ENCODE results near the gene TARM1.

DNA sequence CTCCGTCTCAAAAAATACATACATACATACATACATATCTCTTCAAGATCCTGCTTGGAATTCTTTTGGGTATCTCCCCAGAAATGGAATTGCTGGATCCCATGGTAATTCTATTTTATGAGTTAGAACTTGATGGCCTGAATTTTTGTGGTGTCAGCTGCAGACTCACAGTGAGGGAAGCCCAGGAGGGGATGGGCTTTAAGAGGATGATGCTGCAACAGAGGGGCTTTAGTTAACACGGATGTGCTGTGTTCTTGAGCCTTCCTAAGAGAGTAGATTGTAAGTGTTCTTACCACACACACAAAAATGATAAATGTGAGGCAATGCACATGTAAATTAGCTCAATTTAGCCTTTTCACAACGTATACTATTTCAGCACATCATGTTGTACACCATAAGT lies 58.0 kb downstream of the TARM1 start:
- TF ChIP-seq, protein P1, sequence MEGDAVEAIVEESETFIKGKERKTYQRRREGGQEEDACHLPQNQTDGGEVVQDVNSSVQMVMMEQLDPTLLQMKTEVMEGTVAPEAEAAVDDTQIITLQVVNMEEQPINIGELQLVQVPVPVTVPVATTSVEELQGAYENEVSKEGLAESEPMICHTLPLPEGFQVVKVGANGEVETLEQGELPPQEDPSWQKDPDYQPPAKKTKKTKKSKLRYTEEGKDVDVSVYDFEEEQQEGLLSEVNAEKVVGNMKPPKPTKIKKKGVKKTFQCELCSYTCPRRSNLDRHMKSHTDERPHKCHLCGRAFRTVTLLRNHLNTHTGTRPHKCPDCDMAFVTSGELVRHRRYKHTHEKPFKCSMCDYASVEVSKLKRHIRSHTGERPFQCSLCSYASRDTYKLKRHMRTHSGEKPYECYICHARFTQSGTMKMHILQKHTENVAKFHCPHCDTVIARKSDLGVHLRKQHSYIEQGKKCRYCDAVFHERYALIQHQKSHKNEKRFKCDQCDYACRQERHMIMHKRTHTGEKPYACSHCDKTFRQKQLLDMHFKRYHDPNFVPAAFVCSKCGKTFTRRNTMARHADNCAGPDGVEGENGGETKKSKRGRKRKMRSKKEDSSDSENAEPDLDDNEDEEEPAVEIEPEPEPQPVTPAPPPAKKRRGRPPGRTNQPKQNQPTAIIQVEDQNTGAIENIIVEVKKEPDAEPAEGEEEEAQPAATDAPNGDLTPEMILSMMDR (IDR thresholded peaks at IDR 0.05), result no peak
- no peak for TF ChIP-seq EZH2phosphoT487 (IDR thresholded peaks at IDR 0.05)

Measured in neural progenitor cell (in vitro differentiated cells).